Measurements from ENCODE around the gene RELL1.

The RELL1 gene

GRCh38 chr4:37586194-37586593 lies 100.0 kb downstream of the RELL1 start:
- TF ChIP-seq POLR2AphosphoS5 (IDR thresholded peaks at IDR 0.05; ENCODE audit: low read depth, low read length) (no peak), TAF1 (IDR thresholded peaks at IDR 0.05; ENCODE audit: borderline replicate concordance, low read depth, low read length) (no peak), POLR2A (IDR thresholded peaks at IDR 0.05; ENCODE audit: low read depth, low read length) (no peak)
- FAIRE-seq (no peak), DNase-seq (ENCODE audit: insufficient read length) (no peak)

GRCh38 chr4:37584493-37585060 lies 101.6 kb downstream of the RELL1 start:
- FAIRE-seq: no peak
- no peak for TF ChIP-seq TAF1 (IDR thresholded peaks at IDR 0.05; ENCODE audit: borderline replicate concordance, low read depth, low read length)
- no peak for TF ChIP-seq POLR2A (IDR thresholded peaks at IDR 0.05; ENCODE audit: low read depth, low read length)
- no peak for TF ChIP-seq POLR2AphosphoS5 (IDR thresholded peaks at IDR 0.05; ENCODE audit: low read depth, low read length)
- DNase-seq (ENCODE audit: insufficient read length): no peak

- TF ChIP-seq POLR2AphosphoS5 (IDR thresholded peaks at IDR 0.05; ENCODE audit: low read depth, low read length) (no peak), POLR2A (IDR thresholded peaks at IDR 0.05; ENCODE audit: low read depth, low read length) (no peak)
- DNase-seq (ENCODE audit: insufficient read length) (no peak), FAIRE-seq (no peak)
Observed at GRCh38 chr4:37584071-37584470, 102.1 kb downstream of the RELL1 start.

GRCh38 chr4:37573566-37573965 lies 112.6 kb downstream of the RELL1 start:
- DNase-seq (ENCODE audit: insufficient read length) (no peak), FAIRE-seq (no peak)
- no peak for TF ChIP-seq POLR2AphosphoS5 (IDR thresholded peaks at IDR 0.05; ENCODE audit: low read depth, low read length)
- TF ChIP-seq TAF1 (IDR thresholded peaks at IDR 0.05; ENCODE audit: borderline replicate concordance, low read depth, low read length): no peak
- no peak for TF ChIP-seq POLR2A (IDR thresholded peaks at IDR 0.05; ENCODE audit: low read depth, low read length)

- TF ChIP-seq POLR2A (IDR thresholded peaks at IDR 0.05; ENCODE audit: low read depth, low read length) (no peak), TAF1 (IDR thresholded peaks at IDR 0.05; ENCODE audit: borderline replicate concordance, low read depth, low read length) (no peak), POLR2AphosphoS5 (IDR thresholded peaks at IDR 0.05; ENCODE audit: low read depth, low read length) (no peak)
- FAIRE-seq (no peak), DNase-seq (ENCODE audit: insufficient read length) (no peak)
Observed at GRCh38 chr4:37568489-37568888, 117.7 kb downstream of the RELL1 start.

- DNase-seq (ENCODE audit: insufficient read length) (no peak), FAIRE-seq (no peak)
- TF ChIP-seq TAF1 (IDR thresholded peaks at IDR 0.05; ENCODE audit: borderline replicate concordance, low read depth, low read length): no peak
- no peak for TF ChIP-seq POLR2A (IDR thresholded peaks at IDR 0.05; ENCODE audit: low read depth, low read length)
- no peak for TF ChIP-seq POLR2AphosphoS5 (IDR thresholded peaks at IDR 0.05; ENCODE audit: low read depth, low read length)
Observed at GRCh38 chr4:37567836-37568235, 118.3 kb downstream of the RELL1 start.

GRCh38 chr4:37562592-37562991 lies 123.6 kb downstream of the RELL1 start:
- DNase-seq (ENCODE audit: insufficient read length): no peak
- TF ChIP-seq POLR2A (IDR thresholded peaks at IDR 0.05; ENCODE audit: low read depth, low read length) (no peak), TAF1 (IDR thresholded peaks at IDR 0.05; ENCODE audit: borderline replicate concordance, low read depth, low read length) (no peak), POLR2AphosphoS5 (IDR thresholded peaks at IDR 0.05; ENCODE audit: low read depth, low read length) (no peak)
- FAIRE-seq: no peak

- FAIRE-seq (no peak), DNase-seq (ENCODE audit: insufficient read length) (no peak)
- TF ChIP-seq POLR2AphosphoS5 (IDR thresholded peaks at IDR 0.05; ENCODE audit: low read depth, low read length): no peak
- no peak for TF ChIP-seq POLR2A (IDR thresholded peaks at IDR 0.05; ENCODE audit: low read depth, low read length)
- no peak for TF ChIP-seq TAF1 (IDR thresholded peaks at IDR 0.05; ENCODE audit: borderline replicate concordance, low read depth, low read length)
Observed at GRCh38 chr4:37561803-37562207, 124.4 kb downstream of the RELL1 start.

GRCh38 chr4:37561196-37561802 lies 124.9 kb downstream of the RELL1 start:
- FAIRE-seq (no peak), DNase-seq (ENCODE audit: insufficient read length) (no peak)
- TF ChIP-seq TAF1 (IDR thresholded peaks at IDR 0.05; ENCODE audit: borderline replicate concordance, low read depth, low read length) (no peak), POLR2AphosphoS5 (IDR thresholded peaks at IDR 0.05; ENCODE audit: low read depth, low read length) (no peak), POLR2A (IDR thresholded peaks at IDR 0.05; ENCODE audit: low read depth, low read length) (no peak)

All from GM12892 (cell line).